SK-N-SH (cell line): ENCODE results near the gene PBLD.

Experiments used
- CTCF ChIP-seq: fragments of 200-600 bp; sonication (generic); IDR thresholded peaks from 2 replicates; pipeline ENCODE4 v1.6.1; 2017; ENCODE audit warnings: antibody characterized with exemption, mild to moderate bottlenecking, moderate library complexity
- EZH2phosphoT487 ChIP-seq: fragments of 200-600 bp; sonication (generic); IDR thresholded peaks from 2 replicates; pipeline ENCODE4 v1.6.1; 2017; ENCODE audit warnings: low read depth, mixed run types, mild to moderate bottlenecking, antibody characterized with exemption, moderate library complexity, borderline replicate concordance
- NRF1 ChIP-seq: IDR thresholded peaks from 2 replicates; pipeline ENCODE4 v1.6.1; 2012; ENCODE audit warnings: low read depth, mild to moderate bottlenecking, low read length
- RAD21 ChIP-seq: IDR thresholded peaks from 2 replicates; pipeline ENCODE4 v1.6.1; 2012; ENCODE audit warnings: mild to moderate bottlenecking, low read length
- RXRA ChIP-seq: IDR thresholded peaks from 2 replicates; pipeline ENCODE4 v1.4.0; 2012; ENCODE audit warnings: low read depth, mild to moderate bottlenecking, borderline replicate concordance
- TAF1 ChIP-seq: IDR thresholded peaks from 2 replicates; pipeline ENCODE4 v1.6.1; 2012; ENCODE audit warnings: low read depth, mild to moderate bottlenecking, low read length, moderate library complexity, borderline replicate concordance
- USF1 ChIP-seq: IDR thresholded peaks from 2 replicates; pipeline ENCODE4 v1.4.0; 2012; ENCODE audit warnings: low read depth, borderline replicate concordance
- YY1 ChIP-seq: IDR thresholded peaks from 2 replicates; pipeline ENCODE4 v1.4.0; 2012; ENCODE audit warnings: low read depth, mild to moderate bottlenecking
- TF ChIP-seq, protein P1 (sequence below): fragments of 150-350 bp; IDR thresholded peaks from 2 replicates; pipeline ENCODE4 v1.6.1; 2017; ENCODE audit warnings: antibody characterized with exemption, low read length, low read depth, borderline replicate concordance

- TF ChIP-seq EZH2phosphoT487 (no peak), CTCF (peak; percentile 72), RAD21 (peak; percentile 85), USF1 (no peak), RXRA (no peak), YY1 (no peak), TAF1 (no peak), NRF1 (no peak)
- TF ChIP-seq, protein P1, sequence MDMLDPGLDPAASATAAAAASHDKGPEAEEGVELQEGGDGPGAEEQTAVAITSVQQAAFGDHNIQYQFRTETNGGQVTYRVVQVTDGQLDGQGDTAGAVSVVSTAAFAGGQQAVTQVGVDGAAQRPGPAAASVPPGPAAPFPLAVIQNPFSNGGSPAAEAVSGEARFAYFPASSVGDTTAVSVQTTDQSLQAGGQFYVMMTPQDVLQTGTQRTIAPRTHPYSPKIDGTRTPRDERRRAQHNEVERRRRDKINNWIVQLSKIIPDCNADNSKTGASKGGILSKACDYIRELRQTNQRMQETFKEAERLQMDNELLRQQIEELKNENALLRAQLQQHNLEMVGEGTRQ = no peak
These were observed 30.8 kb downstream of the PBLD start for GRCh38 chr10:68301790-68302502.
